ENCODE data around the gene RNU2-63P. TPM values are rescaled to one million over a fixed set of nuclear protein-coding genes. Genes with fewer than 3 reads are reported as not detected.
"Not testable (repeated sequence)": the region's sequence is repeated elsewhere in the genome, so short reads cannot be mapped to it uniquely, and the experiment has no call there.

RNU2-63P gene
- total RNA-seq, 1 experiment from 2014 or later: 7.7 TPM

- POLR2A ChIA-PET: no interaction called here
- Mint-ChIP-seq H3K27ac (no peak overlapping the region), H3K4me1 (peaks cover 2% of the 10 kb centered on the region; the same call in 1 of the 2 replicates), H3K4me3 (no peak overlapping the region), H3K9me3 (peaks cover 3% of the 10 kb centered on the region), H3K27me3 (ENCODE audit: low read depth) (no peaks in the 10 kb centered on the region), H3K36me3 (no peaks in the 10 kb centered on the region)
- DNase-seq (ENCODE audit: low spot score) (no peak), ATAC-seq (no peak)
- TF ChIP-seq, protein P1, sequence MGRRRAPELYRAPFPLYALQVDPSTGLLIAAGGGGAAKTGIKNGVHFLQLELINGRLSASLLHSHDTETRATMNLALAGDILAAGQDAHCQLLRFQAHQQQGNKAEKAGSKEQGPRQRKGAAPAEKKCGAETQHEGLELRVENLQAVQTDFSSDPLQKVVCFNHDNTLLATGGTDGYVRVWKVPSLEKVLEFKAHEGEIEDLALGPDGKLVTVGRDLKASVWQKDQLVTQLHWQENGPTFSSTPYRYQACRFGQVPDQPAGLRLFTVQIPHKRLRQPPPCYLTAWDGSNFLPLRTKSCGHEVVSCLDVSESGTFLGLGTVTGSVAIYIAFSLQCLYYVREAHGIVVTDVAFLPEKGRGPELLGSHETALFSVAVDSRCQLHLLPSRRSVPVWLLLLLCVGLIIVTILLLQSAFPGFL (CRISPR knock-in tag; IDR thresholded peaks at IDR 0.05; ENCODE audit: borderline replicate concordance): no peak
- TF ChIP-seq, protein P2, sequence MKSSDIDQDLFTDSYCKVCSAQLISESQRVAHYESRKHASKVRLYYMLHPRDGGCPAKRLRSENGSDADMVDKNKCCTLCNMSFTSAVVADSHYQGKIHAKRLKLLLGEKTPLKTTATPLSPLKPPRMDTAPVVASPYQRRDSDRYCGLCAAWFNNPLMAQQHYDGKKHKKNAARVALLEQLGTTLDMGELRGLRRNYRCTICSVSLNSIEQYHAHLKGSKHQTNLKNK (CRISPR knock-in tag; IDR thresholded peaks at IDR 0.05): no peak
- CTCF ChIA-PET: no interaction called here
Observed at GRCh38 chr2:87996570-87996969, 19.8 kb downstream of the RNU2-63P start.

- POLR2A ChIA-PET: no interaction called here
- ATAC-seq: no peak
- Mint-ChIP-seq H3K9me3 (peaks cover 3% of the 10 kb centered on the region), H3K4me3 (no peak overlapping the region), H3K4me1 (no peaks in the 10 kb centered on the region), H3K27ac (no peak overlapping the region), H3K27me3 (ENCODE audit: low read depth) (no peaks in the 10 kb centered on the region), H3K36me3 (no peaks in the 10 kb centered on the region)
- TF ChIP-seq, protein P3, sequence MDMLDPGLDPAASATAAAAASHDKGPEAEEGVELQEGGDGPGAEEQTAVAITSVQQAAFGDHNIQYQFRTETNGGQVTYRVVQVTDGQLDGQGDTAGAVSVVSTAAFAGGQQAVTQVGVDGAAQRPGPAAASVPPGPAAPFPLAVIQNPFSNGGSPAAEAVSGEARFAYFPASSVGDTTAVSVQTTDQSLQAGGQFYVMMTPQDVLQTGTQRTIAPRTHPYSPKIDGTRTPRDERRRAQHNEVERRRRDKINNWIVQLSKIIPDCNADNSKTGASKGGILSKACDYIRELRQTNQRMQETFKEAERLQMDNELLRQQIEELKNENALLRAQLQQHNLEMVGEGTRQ (CRISPR knock-in tag; IDR thresholded peaks at IDR 0.05): no peak
- TF ChIP-seq ZNF138 (CRISPR knock-in tag; conservative IDR thresholded peaks at IDR 0.05): no peak
- no peak for TF ChIP-seq ZNF512 (CRISPR knock-in tag; IDR thresholded peaks at IDR 0.05; ENCODE audit: borderline replicate concordance)
- CTCF ChIA-PET: no interaction called here
- no peak for DNase-seq (ENCODE audit: low spot score)
Observed at GRCh38 chr2:87995756-87996155, 20.6 kb downstream of the RNU2-63P start.

GRCh38 chr2:87994304-87994850 lies 22.0 kb downstream of the RNU2-63P start:
- CTCF ChIA-PET; DNase-seq (ENCODE audit: low spot score); H3K9me3 Mint-ChIP-seq; POLR2A ChIA-PET; H3K36me3 Mint-ChIP-seq; H3K4me3 Mint-ChIP-seq; H3K27me3 Mint-ChIP-seq (ENCODE audit: low read depth); H3K27ac Mint-ChIP-seq; ATAC-seq; H3K4me1 Mint-ChIP-seq: not testable (repeated sequence)

GRCh38 chr2:87992569-87992968 lies 23.8 kb downstream of the RNU2-63P start:
- H3K27ac Mint-ChIP-seq; H3K27me3 Mint-ChIP-seq (ENCODE audit: low read depth); H3K4me1 Mint-ChIP-seq; CTCF ChIA-PET; H3K9me3 Mint-ChIP-seq; H3K36me3 Mint-ChIP-seq; H3K4me3 Mint-ChIP-seq; ATAC-seq; DNase-seq (ENCODE audit: low spot score): not testable (repeated sequence)
- POLR2A ChIA-PET: interaction anchor here (0.7 kb wide), 1 partner anchor 546 kb away, joined by 4 read pairs; no protein-coding TSS in a partner anchor

DNA sequence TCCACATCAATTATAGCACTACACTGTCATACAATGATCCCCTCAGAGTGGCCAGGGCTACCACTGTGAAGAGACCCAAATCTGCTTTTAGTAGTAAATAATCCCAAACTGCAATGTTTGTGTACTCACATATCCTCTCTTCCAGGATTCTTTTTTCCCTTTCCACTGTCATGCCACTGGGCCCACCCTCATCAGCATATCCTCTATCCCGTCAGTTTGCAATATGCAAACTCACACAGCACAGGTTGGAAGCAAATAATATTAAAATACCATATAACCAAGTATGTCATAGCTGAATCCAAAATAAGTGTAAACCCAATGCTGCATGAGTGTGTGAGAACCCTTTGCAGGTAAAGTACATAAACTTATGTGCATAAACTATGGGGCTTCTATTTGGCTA lies 28.9 kb downstream of the RNU2-63P start:
- H3K27ac Mint-ChIP-seq; H3K36me3 Mint-ChIP-seq; ATAC-seq; H3K4me1 Mint-ChIP-seq; CTCF ChIA-PET; H3K27me3 Mint-ChIP-seq (ENCODE audit: low read depth); H3K9me3 Mint-ChIP-seq; H3K4me3 Mint-ChIP-seq; DNase-seq (ENCODE audit: low spot score); POLR2A ChIA-PET: not testable (repeated sequence)

GRCh38 chr2:87985902-87986301 lies 30.4 kb downstream of the RNU2-63P start:
- H3K4me3 Mint-ChIP-seq; H3K27me3 Mint-ChIP-seq (ENCODE audit: low read depth); H3K9me3 Mint-ChIP-seq; ATAC-seq; CTCF ChIA-PET; POLR2A ChIA-PET; H3K27ac Mint-ChIP-seq; H3K4me1 Mint-ChIP-seq; DNase-seq (ENCODE audit: low spot score); H3K36me3 Mint-ChIP-seq: not testable (repeated sequence)

- ATAC-seq; H3K36me3 Mint-ChIP-seq; H3K4me1 Mint-ChIP-seq; DNase-seq (ENCODE audit: low spot score); H3K4me3 Mint-ChIP-seq; H3K27ac Mint-ChIP-seq; H3K27me3 Mint-ChIP-seq (ENCODE audit: low read depth); H3K9me3 Mint-ChIP-seq; CTCF ChIA-PET; POLR2A ChIA-PET: not testable (repeated sequence)
Observed at GRCh38 chr2:87981182-87981581, 35.2 kb downstream of the RNU2-63P start.

DNA sequence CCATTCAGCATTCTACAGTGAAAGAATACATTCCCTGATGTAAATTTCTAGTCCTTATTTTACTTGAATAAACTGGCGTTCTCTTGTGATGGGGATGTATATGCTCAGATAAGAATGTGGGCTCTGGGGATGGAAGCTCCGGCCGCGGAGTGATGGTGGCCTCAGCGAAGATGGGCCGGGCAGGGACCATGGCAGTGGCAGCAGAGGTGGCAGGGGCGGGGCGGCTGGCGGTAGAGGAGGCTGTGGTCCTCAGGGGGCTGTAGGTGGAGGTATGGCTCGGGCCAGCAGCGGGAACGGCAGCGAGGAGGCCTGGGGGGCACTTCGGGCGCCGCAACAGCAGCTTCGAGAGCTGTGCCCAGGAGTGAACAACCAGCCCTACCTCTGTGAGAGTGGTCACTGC lies 44.0 kb downstream of the RNU2-63P start:
- H3K9me3 Mint-ChIP-seq; H3K36me3 Mint-ChIP-seq; ATAC-seq; H3K4me3 Mint-ChIP-seq; CTCF ChIA-PET; POLR2A ChIA-PET; H3K27me3 Mint-ChIP-seq (ENCODE audit: low read depth); DNase-seq (ENCODE audit: low spot score); H3K4me1 Mint-ChIP-seq; H3K27ac Mint-ChIP-seq: not testable (repeated sequence)
